Caco-2 (cell line): ENCODE data around the gene KIF26B. TPM values are rescaled to one million over a fixed set of nuclear protein-coding genes. Genes with fewer than 3 reads are reported as not detected.

Source experiments
- BruUV-seq: library from RNA; stranded (reverse); fragments of 400-500 nt; replicated peaks from 2 replicates; lab custom pipeline; 2021; lab: Mats Ljungman, UMichigan
- CTCF ChIA-PET: fragments of 300-600 bp; sonication (Branson Sonifier 250); formaldehyde crosslinking; loops from one replicate; lab custom pipeline; 2022; ENCODE audit warnings: antibody characterized with exemption; lab: Charles Lee
- POLR2A ChIA-PET: fragments of 300-600 bp; sonication (Branson Sonifier 250); formaldehyde crosslinking; loops from one replicate; lab custom pipeline; 2022; ENCODE audit warnings: antibody characterized with exemption; lab: Charles Lee
- DNase-seq, 2 experiments: peaks; one replicate each; pipeline versions ENCODE4 v3.0.0 to v3.0.0-alpha.2; 2020 to 2022
- H3K27me3 ChIP-seq: replicated peaks from 2 replicates; pipeline ENCODE4 v1.6.0; 2011; ENCODE audit warnings: low read length; ENCODE audit not compliant: control insufficient read depth, insufficient read depth
- H3K36me3 ChIP-seq: 2 replicates; pipeline ENCODE4 v1.5.1; 2011; ENCODE audit warnings: low read length; ENCODE audit not compliant: control insufficient read depth, insufficient read depth
- H3K4me1 ChIP-seq: fragments of 250-450 bp; sonication (Bioruptor Pico); 2 replicates; pipeline ENCODE4 v1.5.1; 2020; ENCODE audit warnings: mild to moderate bottlenecking
- H3K4me3 ChIP-seq: 2 replicates; pipeline ENCODE4 v1.5.1; 2011; ENCODE audit warnings: low read depth, mild to moderate bottlenecking, control low read depth, low read length
- H3K9me3 ChIP-seq: fragments of 250-450 bp; sonication (Bioruptor Pico); 2 replicates; pipeline ENCODE4 v1.5.1; 2020; ENCODE audit warnings: mild to moderate bottlenecking, moderate library complexity
- H3K27ac Mint-ChIP-seq: one replicate; pipeline ENCODE4 v1.8.0; 2022; ENCODE audit warnings: mixed read lengths; ENCODE audit not compliant: unreplicated experiment
- H3K27me3 Mint-ChIP-seq: one replicate; pipeline ENCODE4 v1.8.0; 2022; ENCODE audit warnings: mixed read lengths; ENCODE audit not compliant: insufficient read depth, unreplicated experiment
- H3K36me3 Mint-ChIP-seq: one replicate; pipeline ENCODE4 v1.8.0; 2022; ENCODE audit warnings: mild to moderate bottlenecking, mixed read lengths; ENCODE audit not compliant: insufficient read depth, unreplicated experiment
- H3K4me1 Mint-ChIP-seq: one replicate; pipeline ENCODE4 v1.8.0; 2022; ENCODE audit warnings: low read depth, mixed read lengths; ENCODE audit not compliant: unreplicated experiment
- H3K4me3 Mint-ChIP-seq: one replicate; pipeline ENCODE4 v1.8.0; 2022; ENCODE audit warnings: mild to moderate bottlenecking, moderate library complexity, mixed read lengths; ENCODE audit not compliant: unreplicated experiment
- H3K9me3 Mint-ChIP-seq: one replicate; pipeline ENCODE4 v1.8.0; 2022; ENCODE audit warnings: mixed read lengths; ENCODE audit not compliant: unreplicated experiment
- intact Hi-C: fragments of 100-400 bp; cut with micrococcal nuclease; formaldehyde crosslinking; loops from one replicate; pipeline ENCODE4 v1.10.0; 2022; ENCODE audit not compliant: unreplicated experiment
- total RNA-seq: library from RNA; stranded (reverse); gene quantifications from 2 replicates; pipeline ENCODE4 v1.2.3, GENCODE V29; 2022
- TF ChIP-seq, protein P1 (sequence below), 2 experiments: fragments of 200-600 bp in 1 of 2; IDR thresholded peaks; 1 replicate in 1 of 2; 2 replicates in 1 of 2; pipeline versions ENCODE4 v1.5.1 to v1.8.0; 2011 to 2022; ENCODE audit warnings: antibody characterized with exemption in 1 of 2, control low read depth in 1 of 2, inconsistent platforms in 1 of 2, low read depth in 1 of 2, low read length in 1 of 2, mild to moderate bottlenecking in 1 of 2, moderate library complexity in 1 of 2; ENCODE audit not compliant: insufficient read depth in 1 of 2, severe bottlenecking in 1 of 2, unreplicated experiment in 1 of 2

Gene KIF26B
- total RNA-seq, 1 experiment from 2014 or later: 4.9 TPM

DNA sequence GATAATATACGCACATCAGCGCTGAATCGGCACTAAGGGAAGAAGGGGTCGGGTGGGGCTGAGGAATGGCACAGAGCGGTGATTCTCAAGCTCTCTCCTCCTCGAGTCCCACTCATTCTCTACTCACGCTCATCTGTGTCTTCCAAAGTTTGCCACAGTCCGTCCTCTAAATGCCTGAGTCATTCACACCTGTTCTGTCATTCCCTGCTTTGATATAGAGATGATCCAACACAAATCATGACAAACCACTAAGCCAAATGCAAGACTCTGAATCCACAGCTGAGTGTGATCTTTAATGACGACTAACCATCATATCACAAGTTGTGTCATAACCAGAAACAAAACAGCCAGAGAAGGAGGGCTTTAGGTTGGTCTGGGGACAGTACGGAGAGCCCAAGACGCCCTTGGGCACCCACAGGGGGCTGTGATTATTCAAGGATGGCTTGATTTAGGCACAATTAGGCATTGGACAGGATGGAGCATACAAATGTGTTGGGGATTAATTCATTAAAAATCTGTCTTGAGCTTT lies 501.5 kb downstream of the KIF26B start:
- peaks cover 37% of the 10 kb centered on the region for H3K4me1 Mint-ChIP-seq
- H3K9me3 Mint-ChIP-seq: no peaks in the 10 kb centered on the region
- CTCF ChIA-PET: no interaction called here
- Histone ChIP-seq H3K4me1 (peaks cover 31% of the 10 kb centered on the region), H3K36me3 (peaks cover 2% of the 10 kb centered on the region; the same call in 1 of the 2 replicates), H3K9me3 (peaks cover 6% of the 10 kb centered on the region), H3K4me3 (no peak overlapping the region), H3K27me3 (no peaks in the 10 kb centered on the region)
- no peak for DNase-seq
- TF ChIP-seq, protein P1, sequence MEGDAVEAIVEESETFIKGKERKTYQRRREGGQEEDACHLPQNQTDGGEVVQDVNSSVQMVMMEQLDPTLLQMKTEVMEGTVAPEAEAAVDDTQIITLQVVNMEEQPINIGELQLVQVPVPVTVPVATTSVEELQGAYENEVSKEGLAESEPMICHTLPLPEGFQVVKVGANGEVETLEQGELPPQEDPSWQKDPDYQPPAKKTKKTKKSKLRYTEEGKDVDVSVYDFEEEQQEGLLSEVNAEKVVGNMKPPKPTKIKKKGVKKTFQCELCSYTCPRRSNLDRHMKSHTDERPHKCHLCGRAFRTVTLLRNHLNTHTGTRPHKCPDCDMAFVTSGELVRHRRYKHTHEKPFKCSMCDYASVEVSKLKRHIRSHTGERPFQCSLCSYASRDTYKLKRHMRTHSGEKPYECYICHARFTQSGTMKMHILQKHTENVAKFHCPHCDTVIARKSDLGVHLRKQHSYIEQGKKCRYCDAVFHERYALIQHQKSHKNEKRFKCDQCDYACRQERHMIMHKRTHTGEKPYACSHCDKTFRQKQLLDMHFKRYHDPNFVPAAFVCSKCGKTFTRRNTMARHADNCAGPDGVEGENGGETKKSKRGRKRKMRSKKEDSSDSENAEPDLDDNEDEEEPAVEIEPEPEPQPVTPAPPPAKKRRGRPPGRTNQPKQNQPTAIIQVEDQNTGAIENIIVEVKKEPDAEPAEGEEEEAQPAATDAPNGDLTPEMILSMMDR (IDR thresholded peaks at IDR 0.05; ENCODE audit: insufficient read depth in 1 of 2, low read depth in 1 of 2, low read length in 1 of 2, severe bottlenecking in 1 of 2, unreplicated experiment in 1 of 2): no peak
- peaks cover 7% of the 10 kb centered on the region for H3K36me3 Mint-ChIP-seq
- H3K4me3 Mint-ChIP-seq: no peak overlapping the region
- H3K27me3 Mint-ChIP-seq: no peaks in the 10 kb centered on the region
- intact Hi-C loops: loop anchor here (10.0 kb wide), 1 partner anchor 501 kb away; the partner anchor contains the start of gene KIF26B
- no TSS peak for BruUV-seq
- POLR2A ChIA-PET: no interaction called here
- peak overlapping the region; percentile 81 for H3K27ac Mint-ChIP-seq

DNA sequence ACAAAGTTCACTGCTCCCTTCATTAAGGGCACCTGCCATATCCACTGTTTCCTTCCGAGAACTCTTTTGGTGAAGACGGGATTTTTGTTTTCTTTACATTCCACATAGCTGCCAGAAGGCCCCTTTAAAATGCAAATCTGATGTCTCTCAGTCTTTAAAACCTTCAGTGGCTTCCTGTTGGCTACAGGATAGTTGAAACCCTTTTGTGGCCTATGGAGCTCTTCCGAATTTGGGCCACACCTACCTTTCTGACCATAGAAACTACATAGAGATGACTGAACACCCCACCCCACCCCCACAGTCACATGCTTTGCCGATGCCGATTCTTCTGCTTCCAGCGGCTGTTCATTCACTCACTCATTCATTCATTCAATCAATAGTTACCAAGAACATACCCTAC lies 502.6 kb downstream of the KIF26B start:
- ChIA-PET CTCF (no interaction called here), POLR2A (no interaction called here)

DNA sequence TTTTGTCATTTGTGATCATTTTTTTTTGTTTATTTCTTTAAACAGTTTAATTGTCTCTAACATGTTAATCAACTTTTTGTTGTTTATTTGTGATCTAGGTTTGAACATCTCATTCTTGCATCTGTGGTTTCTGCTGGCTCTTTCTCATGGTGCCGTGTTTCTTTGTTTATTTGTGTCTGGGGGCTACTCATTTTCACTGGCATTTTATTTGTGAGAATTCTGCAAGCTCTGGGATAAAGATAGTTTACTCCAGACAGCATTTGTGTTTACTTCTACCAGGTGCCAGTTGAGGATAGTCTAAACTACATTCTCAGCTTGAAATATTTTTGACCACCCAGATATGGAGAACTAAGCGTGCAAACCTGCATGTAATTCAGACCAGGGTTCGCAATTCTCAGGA lies 508.6 kb downstream of the KIF26B start:
- Mint-ChIP-seq H3K27ac (no peak overlapping the region), H3K36me3 (no peaks in the 10 kb centered on the region), H3K9me3 (no peaks in the 10 kb centered on the region), H3K4me1 (no peaks in the 10 kb centered on the region), H3K4me3 (no peak overlapping the region), H3K27me3 (no peaks in the 10 kb centered on the region)
- no peaks in the 10 kb centered on the region for H3K36me3 ChIP-seq
- BruUV-seq: no TSS peak
- intact Hi-C loops: no loop called here
- no peak overlapping the region for H3K4me3 ChIP-seq
- TF ChIP-seq, protein P1 (IDR thresholded peaks at IDR 0.05; ENCODE audit: insufficient read depth in 1 of 2, low read depth in 1 of 2, low read length in 1 of 2, severe bottlenecking in 1 of 2, unreplicated experiment in 1 of 2): no peak
- ChIA-PET POLR2A (no interaction called here), CTCF (interaction anchor here (0.6 kb wide), 1 partner anchor 602 kb away, joined by 3 read pairs; no protein-coding TSS in a partner anchor)
- no peaks in the 10 kb centered on the region for H3K27me3 ChIP-seq
- no peak for DNase-seq
- no peaks in the 10 kb centered on the region for H3K9me3 ChIP-seq
- H3K4me1 ChIP-seq: no peaks in the 10 kb centered on the region

More for the DNA sequence above, 502.6 kb downstream of the KIF26B start:
- TF ChIP-seq, protein P1 (IDR thresholded peaks at IDR 0.05; ENCODE audit: insufficient read depth in 1 of 2, low read depth in 1 of 2, low read length in 1 of 2, severe bottlenecking in 1 of 2, unreplicated experiment in 1 of 2): no peak
- peaks cover 37% of the 10 kb centered on the region for H3K4me1 Mint-ChIP-seq
- Histone ChIP-seq H3K9me3 (no peaks in the 10 kb centered on the region; the same call in 1 of the 2 replicates), H3K4me1 (peaks cover 31% of the 10 kb centered on the region), H3K27me3 (no peaks in the 10 kb centered on the region), H3K36me3 (no peaks in the 10 kb centered on the region), H3K4me3 (no peak overlapping the region)
- no peaks in the 10 kb centered on the region for H3K9me3 Mint-ChIP-seq
- peaks cover 7% of the 10 kb centered on the region for H3K36me3 Mint-ChIP-seq
- DNase-seq: no peak
- BruUV-seq: no TSS peak
- H3K27ac Mint-ChIP-seq: peak overlapping the region; percentile 29
- intact Hi-C loops: loop anchor here (10.0 kb wide), 1 partner anchor 503 kb away; the partner anchor contains the start of gene KIF26B
- no peaks in the 10 kb centered on the region for H3K27me3 Mint-ChIP-seq
- no peak overlapping the region for H3K4me3 Mint-ChIP-seq
